Glomerular endothelial cell (primary cell): ENCODE results near the gene AKAP8L. TPM values are rescaled to one million over a fixed set of nuclear protein-coding genes. Genes with fewer than 3 reads are reported as not detected.

Source experiments
- DNase-seq: peaks from one replicate; pipeline ENCODE4 v3.0.0-alpha.2; 2011; ENCODE audit warnings: low read depth, low spot score; ENCODE audit errors: extremely low read depth
- total RNA-seq: library from RNA; depleted of rRNA; stranded (reverse); fragments of >200 nt; gene quantifications from 2 replicates; pipeline ENCODE4 v1.2.3, GENCODE V29; 2015

The AKAP8L gene
- total RNA-seq: 67.7 and 106 TPM in 2 replicates

GRCh38 chr19:15418579-15419412 lies at the start of gene AKAP8L:
Gene AKAP8L (minus strand): TSS chr19:15418988. CDS start chr19:15418923, 65 bp downstream.
- peak; percentile 98 for DNase-seq

GRCh38 chr19:15467734-15468214 lies 49.0 kb upstream of the AKAP8L start:
- no peak for DNase-seq

GRCh38 chr19:15466851-15467733 lies 48.3 kb upstream of the AKAP8L start:
- peak; percentile 92 for DNase-seq

GRCh38 chr19:15464394-15465385 lies 45.9 kb upstream of the AKAP8L start, which contains the start of gene RASAL3:
Gene RASAL3 (minus strand): TSS chr19:15464544. CDS start chr19:15464358, 186 bp downstream.
- no peak for DNase-seq

- no peak for DNase-seq
Observed at GRCh38 chr19:15463861-15464371, 45.1 kb upstream of the AKAP8L start.

- no peak for DNase-seq
Observed at GRCh38 chr19:15461694-15462093, 42.9 kb upstream of the AKAP8L start.

- no peak for DNase-seq
Observed at GRCh38 chr19:15457701-15458484, 39.1 kb upstream of the AKAP8L start.

- DNase-seq: no peak
Observed at GRCh38 chr19:15456871-15457700, 38.3 kb upstream of the AKAP8L start.

GRCh38 chr19:15456441-15456840 lies 37.7 kb upstream of the AKAP8L start:
- DNase-seq: no peak

- DNase-seq: no peak
Observed at GRCh38 chr19:15455996-15456395, 37.2 kb upstream of the AKAP8L start.

- no peak for DNase-seq
Observed at GRCh38 chr19:15453906-15454860, 35.4 kb upstream of the AKAP8L start.

- DNase-seq: no peak
Observed at GRCh38 chr19:15453091-15453578, 34.3 kb upstream of the AKAP8L start.

GRCh38 chr19:15452111-15453047 lies 33.6 kb upstream of the AKAP8L start:
- peak; percentile 66 for DNase-seq

- no peak for DNase-seq
Observed at GRCh38 chr19:15450528-15450890, 31.7 kb upstream of the AKAP8L start.

- no peak for DNase-seq
Observed at GRCh38 chr19:15449620-15450527, 31.1 kb upstream of the AKAP8L start, which contains the start of gene WIZ. Gene WIZ (minus strand): TSS chr19:15449956. CDS start chr19:15448307, 1,649 bp downstream.
